ENCODE measurements around the gene XRCC6. TPM values are rescaled to one million over a fixed set of nuclear protein-coding genes. Genes with fewer than 3 reads are reported as not detected.

XRCC6 gene
- total and polyA plus RNA-seq, 9 of the 15 experiments (the other 6 are each of a cell fraction or from before 2014, with no cell fraction given), result 151 to 440 (median 318) TPM

GRCh38 chr22:41621099-41621910, at the start of gene XRCC6 (continued):
- peak; percentile 82; the same call in 1 of the 2 replicates for TF ChIP-seq FOXK1 (CRISPR knock-in tag; IDR thresholded peaks at IDR 0.05; ENCODE audit: borderline replicate concordance)
- TF ChIP-seq AFF4 (CRISPR knock-in tag; IDR thresholded peaks at IDR 0.05), result 0 out of 2 replicates have a peak, but pooled peaks have one; percentile 82
- TF ChIP-seq FUS (optimal IDR thresholded peaks at IDR 0.05; ENCODE audit: low read depth, low read length), result no peak
- TF ChIP-seq STAT5A (IDR thresholded peaks at IDR 0.05; ENCODE audit: borderline replicate concordance, low read length), result no peak
- peak; percentile 79 for TF ChIP-seq ZBTB12 (CRISPR knock-in tag; IDR thresholded peaks at IDR 0.05)
- 0 out of 2 replicates have a peak, but pooled peaks have one; percentile 50 for TF ChIP-seq LARP7 (IDR thresholded peaks at IDR 0.05)
- peak; percentile 67 for TF ChIP-seq SAP30 (IDR thresholded peaks at IDR 0.05; ENCODE audit: borderline replicate concordance, insufficient read depth, low read depth, low read length, poor library complexity, severe bottlenecking)
- TF ChIP-seq ETS1 (conservative IDR thresholded peaks at IDR 0.05; ENCODE audit: control insufficient read depth, low read depth, low read length), result peak; percentile 55; the same call in 1 of the 2 replicates
- TF ChIP-seq SUPT5H (IDR thresholded peaks at IDR 0.05), result peak; percentile 92
- TF ChIP-seq FOXP4 (CRISPR knock-in tag; IDR thresholded peaks at IDR 0.05; ENCODE audit: borderline replicate concordance), result no peak; the same call in 1 of the 2 replicates
- TF ChIP-seq ETV5 (CRISPR knock-in tag; IDR thresholded peaks at IDR 0.05; ENCODE audit: low read depth), result no peak
- no peak for TF ChIP-seq SLC30A9 (CRISPR knock-in tag; IDR thresholded peaks at IDR 0.05)
- TF ChIP-seq NFRKB (IDR thresholded peaks at IDR 0.05; ENCODE audit: low read depth), result peak; percentile 73
- no peak for TF ChIP-seq PTRF (tag; IDR thresholded peaks at IDR 0.05)
- peak in 1 of 2 experiments; percentile 19; a peak in 1 of 4 replicates for TF ChIP-seq FOXK2 (conservative IDR thresholded peaks at IDR 0.05 in 1 of 2, IDR thresholded peaks at IDR 0.05 in 1 of 2; ENCODE audit: low read depth in 2 of 2)
- TF ChIP-seq PHF20 (IDR thresholded peaks at IDR 0.05; ENCODE audit: partially characterized antibody), result peak; percentile 80
- peak; percentile 59 for TF ChIP-seq GABPA (tag; conservative IDR thresholded peaks at IDR 0.05; ENCODE audit: low read depth)
- peak; percentile 72; the same call in 1 of the 2 replicates for TF ChIP-seq BHLHE40 (IDR thresholded peaks at IDR 0.05; ENCODE audit: low read length)
- 0 out of 2 replicates have a peak, but pooled peaks have one; percentile 48 for TF ChIP-seq ZNF830 (CRISPR knock-in tag; IDR thresholded peaks at IDR 0.05)

Data from K562 (cell line).